ENCODE data around the gene CCDC38. TPM values are rescaled to one million over a fixed set of nuclear protein-coding genes. Genes with fewer than 3 reads are reported as not detected.
A peak's percentile ranks its signal among the peaks of the same experiment; 100 is the strongest.

CCDC38 gene
- total RNA-seq (not detected in 2 replicates), polyA plus RNA-seq (not detected in 2 replicates)

- H3K27ac ChIP-seq: no peak within 1 kb of the TSS
Measured at GRCh38 chr12:95942524-95943329, at the start of gene CCDC38. TSS of gene CCDC38 (minus strand) at chr12:95942614. CDS start at chr12:95936509, 6,105 bp downstream.

DNA sequence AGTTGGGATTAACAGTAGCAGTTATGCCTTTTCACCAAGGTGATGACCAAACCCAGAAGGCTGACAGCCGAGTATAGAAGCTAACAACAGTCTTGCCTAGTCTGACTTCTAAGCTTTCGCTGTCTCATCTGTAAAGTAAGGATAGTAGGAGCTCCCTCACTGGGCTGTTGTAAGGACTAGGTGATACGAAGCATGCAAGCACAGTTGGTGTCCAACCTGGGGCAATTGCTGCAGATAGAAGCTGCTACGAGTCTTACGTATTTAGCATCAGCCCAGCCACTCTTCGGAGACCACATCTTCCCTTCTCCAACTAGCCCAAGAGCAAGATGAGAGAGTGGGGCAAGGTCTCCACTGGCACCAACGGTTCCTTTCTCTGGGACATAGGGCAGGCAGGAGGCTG lies 47.7 kb upstream of the CCDC38 start:
- no peak overlapping the region for H3K4me3 ChIP-seq
- TF ChIP-seq, protein P1, sequence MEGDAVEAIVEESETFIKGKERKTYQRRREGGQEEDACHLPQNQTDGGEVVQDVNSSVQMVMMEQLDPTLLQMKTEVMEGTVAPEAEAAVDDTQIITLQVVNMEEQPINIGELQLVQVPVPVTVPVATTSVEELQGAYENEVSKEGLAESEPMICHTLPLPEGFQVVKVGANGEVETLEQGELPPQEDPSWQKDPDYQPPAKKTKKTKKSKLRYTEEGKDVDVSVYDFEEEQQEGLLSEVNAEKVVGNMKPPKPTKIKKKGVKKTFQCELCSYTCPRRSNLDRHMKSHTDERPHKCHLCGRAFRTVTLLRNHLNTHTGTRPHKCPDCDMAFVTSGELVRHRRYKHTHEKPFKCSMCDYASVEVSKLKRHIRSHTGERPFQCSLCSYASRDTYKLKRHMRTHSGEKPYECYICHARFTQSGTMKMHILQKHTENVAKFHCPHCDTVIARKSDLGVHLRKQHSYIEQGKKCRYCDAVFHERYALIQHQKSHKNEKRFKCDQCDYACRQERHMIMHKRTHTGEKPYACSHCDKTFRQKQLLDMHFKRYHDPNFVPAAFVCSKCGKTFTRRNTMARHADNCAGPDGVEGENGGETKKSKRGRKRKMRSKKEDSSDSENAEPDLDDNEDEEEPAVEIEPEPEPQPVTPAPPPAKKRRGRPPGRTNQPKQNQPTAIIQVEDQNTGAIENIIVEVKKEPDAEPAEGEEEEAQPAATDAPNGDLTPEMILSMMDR (IDR thresholded peaks at IDR 0.05; ENCODE audit: low read depth, low read length): no peak
- no peak overlapping the region for H3K27ac ChIP-seq
- H3K4me1 ChIP-seq (ENCODE audit: low read depth): no peaks in the 10 kb centered on the region
- H3K27me3 ChIP-seq: peaks cover 3% of the 10 kb centered on the region
- DNase-seq (ENCODE audit: low read depth in 1 of 2, low spot score in 1 of 2): no peak
- H3K9me3 ChIP-seq (ENCODE audit: low read depth): no peaks in the 10 kb centered on the region
- no peaks in the 10 kb centered on the region for H3K36me3 ChIP-seq

More at GRCh38 chr12:95942524-95943329, at the start of gene CCDC38:
- H3K36me3 ChIP-seq: no peaks in the 10 kb centered on the region
- H3K9me3 ChIP-seq (ENCODE audit: low read depth): no peaks in the 10 kb centered on the region
- peak within 1 kb of the TSS; percentile 89 for H3K4me3 ChIP-seq
- DNase-seq (ENCODE audit: low read depth in 1 of 2, low spot score in 1 of 2): peak; percentile 64 to 66
- TF ChIP-seq, protein P1 (IDR thresholded peaks at IDR 0.05; ENCODE audit: low read depth, low read length): no peak
- peaks cover 6% of the 10 kb centered on the region for H3K4me1 ChIP-seq (ENCODE audit: low read depth)
- H3K27me3 ChIP-seq: peaks cover 25% of the 10 kb centered on the region

DNA sequence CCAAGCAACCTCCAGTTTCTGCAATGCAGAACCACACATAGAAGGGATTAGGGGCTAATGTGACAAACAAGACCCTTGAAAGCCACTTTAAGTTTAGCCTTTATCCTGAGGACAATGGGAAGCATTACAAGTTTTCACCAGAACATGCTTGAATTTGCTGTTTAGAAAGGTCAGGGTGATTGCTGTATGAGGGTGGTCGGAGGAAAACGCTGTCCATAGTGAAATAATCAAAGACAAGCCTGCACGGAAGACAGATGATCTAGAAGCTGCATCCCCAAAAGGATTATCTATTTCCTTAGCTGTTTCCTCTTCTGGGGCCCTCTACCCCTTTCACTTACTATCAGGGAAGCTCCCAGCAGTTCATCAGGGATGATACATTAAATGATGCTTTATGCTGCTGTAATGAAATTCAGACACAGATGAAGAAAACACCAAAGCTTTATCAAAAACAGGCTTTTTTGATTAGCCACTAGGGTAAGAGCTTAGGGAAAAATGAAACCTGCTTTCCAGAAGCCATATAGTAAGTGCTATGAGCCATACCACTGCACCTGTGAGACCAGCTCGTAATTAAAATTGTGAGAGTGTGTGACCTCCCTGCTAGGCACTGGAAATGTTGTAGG lies 47.2 kb upstream of the CCDC38 start:
- Histone ChIP-seq H3K4me1 (ENCODE audit: low read depth) (no peaks in the 10 kb centered on the region), H3K9me3 (ENCODE audit: low read depth) (no peaks in the 10 kb centered on the region), H3K27ac (no peak overlapping the region), H3K4me3 (no peak overlapping the region), H3K27me3 (peaks cover 3% of the 10 kb centered on the region), H3K36me3 (no peaks in the 10 kb centered on the region)
- TF ChIP-seq, protein P1 (IDR thresholded peaks at IDR 0.05; ENCODE audit: low read depth, low read length): no peak
- no peak for DNase-seq (ENCODE audit: low read depth in 1 of 2, low spot score in 1 of 2)

- H3K27ac ChIP-seq: no peak overlapping the region
- H3K36me3 ChIP-seq: no peaks in the 10 kb centered on the region
- no peaks in the 10 kb centered on the region for H3K4me1 ChIP-seq (ENCODE audit: low read depth)
- no peaks in the 10 kb centered on the region for H3K9me3 ChIP-seq (ENCODE audit: low read depth)
- DNase-seq (ENCODE audit: low read depth in 1 of 2, low spot score in 1 of 2): no peak
- H3K4me3 ChIP-seq: no peak overlapping the region
- TF ChIP-seq, protein P1 (IDR thresholded peaks at IDR 0.05; ENCODE audit: low read depth, low read length): no peak
- peaks cover 3% of the 10 kb centered on the region for H3K27me3 ChIP-seq
Measured at GRCh38 chr12:95988506-95989275, 46.3 kb upstream of the CCDC38 start.

All from cardiac muscle cell (in vitro differentiated cells and primary cell).